ENCODE results near the gene AP1G1.

GRCh38 chr16:71722801-71723536 lies 85.7 kb downstream of the AP1G1 start:
- TF ChIP-seq POU5F1 (IDR thresholded peaks at IDR 0.05; ENCODE audit: low read depth, low read length) (no peak), SIN3A (conservative IDR thresholded peaks at IDR 0.05 in 1 of 2, IDR thresholded peaks at IDR 0.05 in 1 of 2; ENCODE audit: low read depth in 1 of 2, low read length in 2 of 2) (peak in 1 of 2 experiments; percentile 88; a peak in 1 of 4 replicates), MAFK (IDR thresholded peaks at IDR 0.05; ENCODE audit: low read depth, low read length) (no peak)
- TF ChIP-seq, protein P1, sequence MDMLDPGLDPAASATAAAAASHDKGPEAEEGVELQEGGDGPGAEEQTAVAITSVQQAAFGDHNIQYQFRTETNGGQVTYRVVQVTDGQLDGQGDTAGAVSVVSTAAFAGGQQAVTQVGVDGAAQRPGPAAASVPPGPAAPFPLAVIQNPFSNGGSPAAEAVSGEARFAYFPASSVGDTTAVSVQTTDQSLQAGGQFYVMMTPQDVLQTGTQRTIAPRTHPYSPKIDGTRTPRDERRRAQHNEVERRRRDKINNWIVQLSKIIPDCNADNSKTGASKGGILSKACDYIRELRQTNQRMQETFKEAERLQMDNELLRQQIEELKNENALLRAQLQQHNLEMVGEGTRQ (IDR thresholded peaks at IDR 0.05; ENCODE audit: low read length): no peak
